SKM-1 (cell line): ENCODE data around the gene BBS5.
"Not testable (repeated sequence)": the region's sequence is repeated elsewhere in the genome, so short reads cannot be mapped to it uniquely, and the experiment has no call there.

Experiments
- DNase-seq: peaks from one replicate; lab custom pipeline; 2025; ENCODE audit not compliant: unreplicated experiment; lab: John Stamatoyannopoulos, UW

Gene BBS5

GRCh38 chr2:169485650-169486138, 6.4 kb downstream of the BBS5 start:
- no peak for DNase-seq

- DNase-seq: no peak
Measured at GRCh38 chr2:169486487-169486886, 7.2 kb downstream of the BBS5 start.

- DNase-seq: no peak
Measured at GRCh38 chr2:169490834-169491233, 11.5 kb downstream of the BBS5 start.

GRCh38 chr2:169491378-169491777, 12.1 kb downstream of the BBS5 start:
- DNase-seq: no peak

- no peak for DNase-seq
Measured at GRCh38 chr2:169493360-169493759, 14.1 kb downstream of the BBS5 start.

GRCh38 chr2:169495310-169495928, 16.1 kb downstream of the BBS5 start:
- no peak for DNase-seq

GRCh38 chr2:169504651-169505050, 25.4 kb downstream of the BBS5 start:
- no peak for DNase-seq

GRCh38 chr2:169507698-169508097, 28.4 kb downstream of the BBS5 start:
- no peak for DNase-seq

- no peak for DNase-seq
Measured at GRCh38 chr2:169509298-169509885, 30.1 kb downstream of the BBS5 start, which contains the start of gene KLHL41. KLHL41 (plus strand) TSS chr2:169509702; CDS start chr2:169509779, 77 bp downstream.

- no peak for DNase-seq
Measured at GRCh38 chr2:169509955-169510354, 30.7 kb downstream of the BBS5 start.

GRCh38 chr2:169510496-169510895, 31.2 kb downstream of the BBS5 start:
- no peak for DNase-seq

- DNase-seq: no peak
Measured at GRCh38 chr2:169511818-169512217, 32.5 kb downstream of the BBS5 start.

- DNase-seq: no peak
Measured at GRCh38 chr2:169512525-169512924, 33.2 kb downstream of the BBS5 start.

GRCh38 chr2:169513094-169513493, 33.8 kb downstream of the BBS5 start:
- DNase-seq: no peak

GRCh38 chr2:169513926-169514325, 34.6 kb downstream of the BBS5 start:
- no peak for DNase-seq

- DNase-seq: not testable (repeated sequence)
Measured at GRCh38 chr2:169514758-169515157, 35.5 kb downstream of the BBS5 start.

- DNase-seq: not testable (repeated sequence)
Measured at GRCh38 chr2:169516488-169516995, 37.2 kb downstream of the BBS5 start.

GRCh38 chr2:169520896-169521295, 41.6 kb downstream of the BBS5 start:
- no peak for DNase-seq

GRCh38 chr2:169523681-169524080, 44.4 kb downstream of the BBS5 start:
- DNase-seq: no peak

- no peak for DNase-seq
Measured at GRCh38 chr2:169525434-169525833, 46.1 kb downstream of the BBS5 start.

- DNase-seq: no peak
Measured at GRCh38 chr2:169526451-169526850, 47.2 kb downstream of the BBS5 start.

- DNase-seq: peak; percentile 24
Measured at GRCh38 chr2:169528271-169528701, 49.0 kb downstream of the BBS5 start.
